ENCODE results near the gene ABL1.

ABL1 gene

GRCh38 chr9:130890870-130891687, 56.0 kb downstream of the ABL1 start:
- DNase-seq (ENCODE audit: low read depth in 2 of 2), result no peak

- no peak for DNase-seq (ENCODE audit: low read depth in 2 of 2)
Observed at GRCh38 chr9:130891688-130892476, 56.8 kb downstream of the ABL1 start.

GRCh38 chr9:130892477-130893304, 57.6 kb downstream of the ABL1 start:
- DNase-seq (ENCODE audit: low read depth in 2 of 2), result no peak

GRCh38 chr9:130893341-130894101, 58.5 kb downstream of the ABL1 start:
- DNase-seq (ENCODE audit: low read depth in 2 of 2), result no peak

- no peak for DNase-seq (ENCODE audit: low read depth in 2 of 2)
Observed at GRCh38 chr9:130894546-130894945, 59.5 kb downstream of the ABL1 start.

- DNase-seq (ENCODE audit: low read depth in 2 of 2), result no peak
Observed at GRCh38 chr9:130895038-130895437, 60.0 kb downstream of the ABL1 start.

- no peak for DNase-seq (ENCODE audit: low read depth in 2 of 2)
Observed at GRCh38 chr9:130895481-130896232, 60.6 kb downstream of the ABL1 start.

GRCh38 chr9:130896233-130897014, 61.4 kb downstream of the ABL1 start, which contains the start of gene QRFP:
TSS of gene QRFP (minus strand) at chr9:130896812. CDS start at chr9:130893838, 2,974 bp downstream.
- DNase-seq (ENCODE audit: low read depth in 2 of 2), result no peak

GRCh38 chr9:130897105-130897751, 62.2 kb downstream of the ABL1 start:
- no peak for DNase-seq (ENCODE audit: low read depth in 2 of 2)

- no peak for DNase-seq (ENCODE audit: low read depth in 2 of 2)
Observed at GRCh38 chr9:130897848-130898551, 62.9 kb downstream of the ABL1 start.

- DNase-seq (ENCODE audit: low read depth in 2 of 2), result no peak
Observed at GRCh38 chr9:130898552-130898852, 63.4 kb downstream of the ABL1 start.

- no peak for DNase-seq (ENCODE audit: low read depth in 2 of 2)
Observed at GRCh38 chr9:130899051-130899748, 64.1 kb downstream of the ABL1 start.

- DNase-seq (ENCODE audit: low read depth in 2 of 2), result no peak
Observed at GRCh38 chr9:130900701-130901497, 65.8 kb downstream of the ABL1 start.

- no peak for DNase-seq (ENCODE audit: low read depth in 2 of 2)
Observed at GRCh38 chr9:130901498-130902203, 66.6 kb downstream of the ABL1 start.

- DNase-seq (ENCODE audit: low read depth in 2 of 2), result no peak
Observed at GRCh38 chr9:130902204-130903185, 67.4 kb downstream of the ABL1 start.
